HEK293T (cell line): ENCODE results near the gene ERCC5.

Source experiments
- CTCF ChIA-PET: fragments of 350-600 bp; formaldehyde crosslinking; extraction: SDS; loops from one replicate; lab custom pipeline; 2021; ENCODE audit warnings: antibody characterized with exemption, inconsistent platforms; lab: Yijun Ruan, JAX
- POLR2A ChIA-PET: fragments of 350-600 bp; formaldehyde crosslinking; extraction: SDS; loops from one replicate; lab custom pipeline; 2020; ENCODE audit warnings: antibody characterized with exemption, inconsistent platforms; lab: Yijun Ruan, JAX
- DNase-seq: peaks from one replicate; pipeline ENCODE4 v3.0.0; 2012; ENCODE audit warnings: mixed read lengths; ENCODE audit errors: extremely low spot score
- ARNT ChIP-seq: fragments of 450-650 bp; IDR thresholded peaks from 2 replicates; pipeline ENCODE4 v1.6.1; 2017; ENCODE audit warnings: mild to moderate bottlenecking
- BHLHE40 ChIP-seq: fragments of 450-650 bp; IDR thresholded peaks from 2 replicates; pipeline ENCODE4 v1.6.1; 2016; ENCODE audit warnings: mild to moderate bottlenecking, moderate library complexity, borderline replicate concordance
- CTBP1 ChIP-seq: fragments of 450-650 bp; IDR thresholded peaks from 2 replicates; pipeline ENCODE4 v1.6.1; 2016; ENCODE audit warnings: borderline replicate concordance
- ELF4 ChIP-seq: fragments of 450-650 bp; IDR thresholded peaks from 2 replicates; pipeline ENCODE4 v1.6.1; 2017; ENCODE audit warnings: antibody characterized with exemption
- FOXA1 ChIP-seq: fragments of 450-650 bp; IDR thresholded peaks from 2 replicates; pipeline ENCODE4 v1.6.1; 2016; ENCODE audit warnings: mild to moderate bottlenecking
- FOXK2 ChIP-seq: fragments of 450-650 bp; IDR thresholded peaks from 2 replicates; pipeline ENCODE4 v1.6.1; 2016; ENCODE audit warnings: mild to moderate bottlenecking
- FOXM1 ChIP-seq: fragments of 450-650 bp; IDR thresholded peaks from 2 replicates; pipeline ENCODE4 v1.6.1; 2017; ENCODE audit warnings: mild to moderate bottlenecking, borderline replicate concordance
- HDGF ChIP-seq: fragments of 450-650 bp; IDR thresholded peaks from 2 replicates; pipeline ENCODE4 v1.6.1; 2017; ENCODE audit warnings: antibody characterized with exemption, borderline replicate concordance
- L3MBTL2 ChIP-seq: fragments of 450-650 bp; conservative IDR thresholded peaks from 2 replicates; pipeline ENCODE4 v1.6.1; 2016; ENCODE audit warnings: mild to moderate bottlenecking
- LEF1 ChIP-seq: fragments of 450-650 bp; IDR thresholded peaks from 2 replicates; pipeline ENCODE4 v1.6.1; 2017; ENCODE audit warnings: mild to moderate bottlenecking, borderline replicate concordance
- NFRKB ChIP-seq: fragments of 450-650 bp; IDR thresholded peaks from 2 replicates; pipeline ENCODE4 v1.6.1; 2016; ENCODE audit warnings: mild to moderate bottlenecking, moderate library complexity
- SP1 ChIP-seq: fragments of 450-650 bp; IDR thresholded peaks from 2 replicates; pipeline ENCODE4 v1.6.1; 2017
- SUZ12 ChIP-seq: fragments of 450-650 bp; IDR thresholded peaks from 2 replicates; pipeline ENCODE4 v1.6.1; 2016; ENCODE audit warnings: mild to moderate bottlenecking
- TARDBP ChIP-seq: fragments of 450-650 bp; IDR thresholded peaks from 2 replicates; pipeline ENCODE4 v1.6.1; 2016
- ZNF384 ChIP-seq: fragments of 450-650 bp; IDR thresholded peaks from 2 replicates; pipeline ENCODE4 v1.6.1; 2016
- TF ChIP-seq, protein P1 (sequence below): fragments of 450-650 bp; IDR thresholded peaks from 2 replicates; pipeline ENCODE4 v1.6.1; 2016

ERCC5 gene

DNA sequence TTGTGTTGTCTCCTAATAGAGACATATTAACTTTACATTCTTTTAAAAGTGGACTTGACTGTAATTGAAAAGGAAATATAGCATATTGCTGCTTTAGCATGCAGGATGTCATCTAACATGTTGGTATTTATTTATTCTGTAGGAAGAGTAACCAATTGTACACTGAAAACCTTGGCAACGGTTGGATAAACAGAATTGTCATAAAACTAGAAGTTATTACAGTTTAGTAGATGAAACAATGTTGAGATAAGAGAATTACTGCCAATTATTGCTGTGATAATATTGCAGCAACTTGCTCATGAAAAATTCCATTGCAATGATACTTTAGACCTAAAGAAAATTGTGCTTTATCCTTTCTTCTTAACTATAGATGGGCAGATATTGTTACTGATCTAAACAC, 7.6 kb upstream of the ERCC5 start:
- TF ChIP-seq FOXK2 (no peak), HDGF (no peak), NFRKB (no peak), CTBP1 (no peak), ARNT (no peak), FOXM1 (no peak), LEF1 (no peak)
- TF ChIP-seq, protein P1, sequence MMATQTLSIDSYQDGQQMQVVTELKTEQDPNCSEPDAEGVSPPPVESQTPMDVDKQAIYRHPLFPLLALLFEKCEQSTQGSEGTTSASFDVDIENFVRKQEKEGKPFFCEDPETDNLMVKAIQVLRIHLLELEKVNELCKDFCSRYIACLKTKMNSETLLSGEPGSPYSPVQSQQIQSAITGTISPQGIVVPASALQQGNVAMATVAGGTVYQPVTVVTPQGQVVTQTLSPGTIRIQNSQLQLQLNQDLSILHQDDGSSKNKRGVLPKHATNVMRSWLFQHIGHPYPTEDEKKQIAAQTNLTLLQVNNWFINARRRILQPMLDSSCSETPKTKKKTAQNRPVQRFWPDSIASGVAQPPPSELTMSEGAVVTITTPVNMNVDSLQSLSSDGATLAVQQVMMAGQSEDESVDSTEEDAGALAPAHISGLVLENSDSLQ, result no peak
- POLR2A ChIA-PET, result no interaction called here
- no peak for DNase-seq
- CTCF ChIA-PET, result no interaction called here

- CTCF ChIA-PET, result no interaction called here
These were observed 6.8 kb upstream of the ERCC5 start for GRCh38 chr13:102838982-102839381.

GRCh38 chr13:102839462-102839861, 6.4 kb upstream of the ERCC5 start:
- ChIA-PET POLR2A (no interaction called here), CTCF (no interaction called here)
- DNase-seq, result no peak
- TF ChIP-seq NFRKB (no peak), HDGF (no peak), L3MBTL2 (no peak), FOXK2 (no peak), TARDBP (no peak), FOXA1 (no peak), ZNF384 (no peak), BHLHE40 (no peak), SUZ12 (no peak), LEF1 (no peak)

More at GRCh38 chr13:102838982-102839381, 6.8 kb upstream of the ERCC5 start:
- POLR2A ChIA-PET, result no interaction called here
- TF ChIP-seq ZNF384 (no peak), ELF4 (no peak), BHLHE40 (no peak), HDGF (no peak), CTBP1 (no peak), NFRKB (no peak), SUZ12 (no peak), TARDBP (no peak), L3MBTL2 (no peak)
- no peak for DNase-seq

- no peak for TF ChIP-seq FOXM1
- TF ChIP-seq, protein P1, result no peak
- TF ChIP-seq FOXA1, result no peak
- TF ChIP-seq ZNF384, result no peak
- no peak for TF ChIP-seq TARDBP
- no peak for TF ChIP-seq ARNT
- no peak for TF ChIP-seq CTBP1
- no peak for DNase-seq
- ChIA-PET CTCF (no interaction called here), POLR2A (interaction anchor here (0.8 to 2.5 kb wide), 12 partner anchors 9 to 266 kb away, joined by 3 to 15 read pairs (median 4); partner anchors contain the start of genes BIVM, POGLUT2, TEX30 and TPP2)
These were observed 573 bp upstream of the ERCC5 start for GRCh38 chr13:102845289-102845629.

DNA sequence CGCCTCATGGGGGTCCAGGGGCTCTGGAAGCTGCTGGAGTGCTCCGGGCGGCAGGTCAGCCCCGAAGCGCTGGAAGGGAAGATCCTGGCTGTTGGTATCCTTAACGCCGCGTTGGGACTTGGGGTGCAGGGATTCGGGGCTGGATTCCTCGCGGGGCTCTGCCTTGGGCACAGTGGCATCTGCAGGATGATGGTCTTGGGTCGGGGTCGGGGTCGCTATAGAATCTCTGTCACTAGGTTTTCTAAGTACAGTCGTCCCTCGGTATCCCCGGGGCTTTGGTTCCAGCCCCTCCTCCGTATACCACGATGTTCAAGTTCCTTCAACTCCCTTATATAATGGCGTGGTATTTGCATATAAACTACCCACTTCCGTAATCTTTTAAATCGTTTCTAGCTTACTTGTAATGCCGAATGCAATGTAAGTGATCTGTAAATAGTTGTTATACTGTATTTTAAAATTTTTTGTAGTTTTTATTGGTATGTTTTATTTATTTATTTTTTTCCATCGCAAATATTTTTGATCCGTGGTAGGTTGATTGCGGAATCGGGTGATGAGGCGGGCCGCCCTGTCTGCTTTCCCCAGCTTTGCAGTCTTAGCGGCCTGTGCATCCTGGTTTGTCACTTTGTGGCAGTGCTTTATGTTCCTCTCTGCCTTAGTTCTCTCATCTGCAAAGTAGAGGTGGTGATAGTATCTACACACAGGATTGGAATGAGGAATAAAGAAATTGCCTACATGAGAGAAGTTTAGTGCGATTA, 606 bp downstream of the ERCC5 start:
- ChIA-PET CTCF (interaction anchor here (1.0 to 1.2 kb wide), 3 partner anchors 24 to 265 kb away, joined by 3 to 5 read pairs (median 3); no protein-coding TSS in a partner anchor), POLR2A (interaction anchor here (0.5 to 2.5 kb wide), 17 partner anchors 10 to 267 kb away, joined by 3 to 15 read pairs (median 4); partner anchors contain the start of genes BIVM, POGLUT2, TEX30 and TPP2)
- DNase-seq, result no peak
- TF ChIP-seq ELF4 (0 out of 2 replicates have a peak, but pooled peaks have one; percentile 22), SP1 (no peak)

GRCh38 chr13:102847272-102848234, 1.7 kb downstream of the ERCC5 start:
- ChIA-PET POLR2A (interaction anchor here (0.8 kb wide), 1 partner anchor 17 kb away, joined by 3 read pairs; no protein-coding TSS in a partner anchor), CTCF (interaction anchor here (0.6 to 1.2 kb wide), 4 partner anchors 23 to 342 kb away, joined by 3 to 5 read pairs (median 4); no protein-coding TSS in a partner anchor)
- DNase-seq, result no peak
- no peak for TF ChIP-seq SUZ12
- TF ChIP-seq HDGF, result no peak
- TF ChIP-seq TARDBP, result no peak
- no peak for TF ChIP-seq CTBP1
- TF ChIP-seq LEF1, result no peak
- TF ChIP-seq, protein P1, result no peak
- TF ChIP-seq FOXA1, result no peak
- TF ChIP-seq FOXK2, result no peak
- no peak for TF ChIP-seq ARNT
- TF ChIP-seq BHLHE40, result no peak
- TF ChIP-seq SP1, result no peak
- no peak for TF ChIP-seq ZNF384
